AML-193 (cell line): ENCODE measurements around the gene SLC15A2.

Experiments used
- DNase-seq, 2 experiments: peaks; one replicate each; lab custom pipeline; 2025; lab: John Stamatoyannopoulos, UW

SLC15A2 gene

GRCh38 chr3:121981473-121981872 is 87.3 kb downstream of the SLC15A2 start:
- no peak for DNase-seq

DNA sequence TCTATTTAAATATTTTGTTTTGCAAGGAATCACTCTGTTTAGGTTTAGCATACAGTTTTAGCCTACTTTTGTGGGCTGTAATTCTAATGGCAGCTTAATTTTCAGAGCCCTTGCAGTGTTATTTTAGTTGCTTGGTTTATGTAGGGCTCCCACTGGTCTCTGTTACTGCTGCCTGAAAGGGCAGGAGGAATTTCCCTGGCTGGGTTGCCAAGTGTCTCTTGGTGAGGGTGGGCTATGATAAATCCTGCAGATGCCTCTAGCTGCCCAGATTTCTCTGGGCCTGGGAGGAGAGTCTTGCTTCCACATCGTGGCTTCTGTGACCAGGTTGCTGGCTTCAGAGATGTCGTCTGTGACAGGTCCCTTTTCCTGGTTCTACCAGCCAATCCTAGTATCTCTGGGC is 91.6 kb downstream of the SLC15A2 start:
- no peak for DNase-seq

DNA sequence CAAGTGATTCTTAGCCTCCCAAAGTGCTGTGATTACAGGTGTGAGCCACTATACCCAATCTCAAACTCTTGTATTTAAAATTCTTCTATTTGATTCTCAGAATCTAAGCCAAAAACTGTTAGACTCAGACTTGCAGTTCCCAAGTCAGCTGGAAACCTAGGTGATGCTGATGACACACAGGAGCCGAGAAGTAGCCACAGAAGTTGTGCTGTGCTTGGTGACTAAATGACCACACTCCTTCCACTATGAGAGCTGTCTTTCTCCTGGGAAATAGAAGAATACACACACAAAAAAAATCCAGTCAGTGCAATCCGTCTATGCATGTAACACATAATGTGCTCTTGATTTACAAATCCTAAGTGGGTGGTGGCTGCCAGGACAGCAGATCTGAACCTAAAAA is 93.9 kb downstream of the SLC15A2 start:
- no peak for DNase-seq

- peak; percentile 47 to 57 for DNase-seq
These were observed 95.7 kb downstream of the SLC15A2 start for GRCh38 chr3:121989943-121990342.

DNA sequence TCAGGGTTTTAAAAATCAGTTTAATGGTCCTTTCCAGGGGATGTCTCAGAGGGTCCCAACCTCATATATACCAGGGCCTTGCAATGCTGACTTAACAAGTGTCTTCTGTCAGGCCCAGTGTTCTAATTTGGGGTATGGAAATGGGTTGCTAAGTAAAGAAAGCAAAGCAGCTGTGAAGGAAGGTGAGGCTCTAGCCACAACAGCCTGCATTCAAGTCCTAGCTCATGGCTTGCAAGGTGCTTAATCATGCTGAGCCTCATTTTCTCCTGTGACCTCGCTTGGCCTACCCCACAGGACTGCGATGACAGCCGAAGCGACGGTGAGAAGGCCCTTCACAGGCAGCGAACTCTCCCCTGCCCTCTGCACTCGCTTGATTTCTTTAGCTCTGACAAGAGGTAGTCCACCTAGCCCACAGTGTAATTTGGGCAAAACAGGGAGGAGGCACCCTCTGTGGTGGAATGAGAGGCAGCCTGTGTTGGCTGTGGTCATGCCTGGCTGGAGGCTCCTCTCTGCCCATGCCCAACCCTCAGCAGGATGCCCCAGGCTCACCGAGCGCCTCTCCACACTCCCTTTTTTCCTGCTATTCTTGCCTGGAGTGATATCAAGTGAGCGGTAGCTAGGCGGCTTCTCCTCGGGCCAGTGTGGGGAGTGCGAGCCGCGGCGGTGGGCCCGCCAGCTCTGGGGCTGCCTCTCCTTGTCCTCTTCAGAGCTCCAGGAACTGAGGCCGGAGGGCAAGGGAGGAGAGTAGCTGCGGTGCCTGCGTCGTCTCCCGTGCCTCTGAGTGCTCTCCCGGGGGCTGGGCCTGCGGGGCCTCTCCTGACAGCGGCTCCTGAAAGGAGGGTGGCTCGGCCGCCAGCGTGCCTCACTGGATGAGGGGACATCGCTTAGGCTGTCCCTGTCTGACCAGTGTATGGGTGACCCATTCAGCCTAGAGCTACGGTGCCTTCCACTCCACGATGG is 98.7 kb downstream of the SLC15A2 start:
- DNase-seq: no peak
